Limb (tissue), 2 donors: ENCODE measurements around the gene ST3GAL5.

Source experiments
- DNase-seq, 2 donors: peaks; one replicate each; pipeline ENCODE4 v3.0.0-alpha.2; 2016; ENCODE audit errors: extremely low spot score in 2 of 2

The ST3GAL5 gene

DNA sequence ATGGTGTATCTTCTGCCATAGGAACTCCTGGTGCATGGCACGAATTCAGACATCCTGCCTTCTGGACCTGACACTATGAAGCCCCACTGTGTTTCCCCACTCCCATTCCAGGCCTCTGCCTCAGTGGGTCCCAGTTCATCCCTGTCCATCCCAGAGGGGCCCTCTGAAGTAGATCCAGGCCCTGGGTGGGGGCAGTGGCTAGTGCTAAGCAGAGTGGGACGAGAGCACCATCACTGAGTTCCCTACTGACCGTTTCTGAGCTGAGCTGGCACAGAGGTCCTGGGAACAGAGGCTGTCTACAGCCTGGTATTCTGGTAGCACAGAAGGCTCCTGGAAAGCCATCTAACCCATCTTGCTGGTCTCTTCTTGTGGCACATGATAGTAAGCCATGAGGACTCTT lies 81.0 kb downstream of the ST3GAL5 start:
- no peak for DNase-seq

DNA sequence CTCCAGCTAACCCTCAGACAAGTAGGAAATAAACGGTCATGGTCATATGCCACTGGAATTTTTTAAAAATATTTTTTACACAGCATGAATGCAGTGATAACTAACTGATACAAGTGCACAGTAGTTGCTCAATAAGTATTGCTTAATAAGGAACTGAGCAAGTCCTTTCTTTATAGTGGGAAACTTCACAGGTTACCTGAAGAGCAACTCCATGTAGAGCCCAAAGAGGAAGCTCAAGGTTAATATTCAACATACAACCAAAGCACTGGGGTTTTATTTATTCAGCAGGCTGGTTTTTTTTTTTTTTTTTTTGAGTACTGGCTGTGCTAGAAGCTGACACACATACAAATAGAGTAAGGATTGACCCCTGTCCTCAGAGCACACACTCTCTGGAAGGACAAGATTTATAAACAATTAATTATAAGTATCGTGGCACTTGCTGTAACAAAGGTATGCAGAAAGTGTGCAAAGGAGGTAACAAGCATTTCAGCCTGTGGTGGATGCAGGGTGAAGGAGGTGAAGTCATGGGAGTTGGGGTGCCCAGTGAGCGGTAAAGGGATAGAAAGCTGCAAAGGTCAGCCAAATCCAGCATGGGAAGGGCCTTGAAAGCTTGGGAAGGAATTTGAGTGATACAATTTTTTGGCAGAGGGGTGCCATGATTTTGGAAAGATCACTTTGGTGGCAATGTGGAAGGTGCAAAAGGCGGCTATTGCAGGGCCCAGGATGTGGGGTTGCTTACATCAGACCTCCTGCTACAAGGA lies 82.3 kb downstream of the ST3GAL5 start:
- DNase-seq, result no peak

DNA sequence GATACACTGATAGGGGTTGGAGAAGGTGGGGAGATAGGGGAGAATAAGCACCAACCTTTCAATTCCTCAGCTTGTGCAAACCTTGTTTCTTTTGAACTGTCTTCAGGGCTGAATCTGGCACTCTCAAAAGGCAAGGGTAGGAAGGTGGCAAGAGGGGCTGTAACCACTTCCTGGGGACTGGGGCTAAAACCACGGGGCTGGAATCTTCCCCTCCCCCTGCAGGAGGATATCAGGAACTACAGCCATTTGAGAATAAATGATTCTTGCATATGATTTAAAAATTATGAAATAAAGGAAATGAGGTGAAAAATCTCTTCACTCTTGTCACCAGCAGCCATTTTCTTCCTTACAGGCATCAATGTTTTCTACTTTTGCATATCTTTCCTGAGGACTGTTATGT lies 84.2 kb downstream of the ST3GAL5 start:
- DNase-seq, result no peak

DNA sequence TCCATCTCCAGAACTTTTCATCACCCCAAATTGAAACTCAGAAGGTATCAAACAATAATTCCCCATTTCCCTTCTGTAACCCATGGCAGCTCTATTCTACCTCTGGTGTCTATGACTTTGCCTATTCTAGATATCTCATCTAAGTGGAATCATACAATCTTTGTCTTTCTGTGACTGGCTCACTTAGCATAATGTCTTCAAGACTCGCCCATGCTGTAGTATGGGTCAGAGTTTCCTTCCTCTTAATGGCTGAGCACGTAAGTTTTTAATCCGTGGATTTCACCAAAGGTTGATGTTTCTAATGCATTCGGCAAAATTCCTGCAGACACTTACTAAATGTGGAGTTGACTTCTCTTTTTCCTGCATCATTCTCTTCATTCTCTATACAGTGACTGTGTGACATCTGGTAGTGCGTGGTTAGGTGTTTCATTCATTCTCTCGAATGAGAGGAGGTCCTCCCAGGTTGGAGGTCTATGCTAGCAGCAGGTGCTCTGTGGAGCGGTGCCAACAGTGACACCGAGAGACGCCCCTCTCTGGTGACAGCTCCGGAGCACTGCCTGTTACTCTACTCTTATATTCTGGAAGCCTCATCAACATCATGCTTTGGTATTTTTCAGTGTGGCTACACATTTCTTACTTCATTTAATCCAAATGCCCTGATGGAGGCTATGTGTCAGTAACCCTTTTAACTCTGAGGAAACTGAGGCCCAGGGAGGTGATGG lies 84.9 kb downstream of the ST3GAL5 start:
- no peak for DNase-seq

DNA sequence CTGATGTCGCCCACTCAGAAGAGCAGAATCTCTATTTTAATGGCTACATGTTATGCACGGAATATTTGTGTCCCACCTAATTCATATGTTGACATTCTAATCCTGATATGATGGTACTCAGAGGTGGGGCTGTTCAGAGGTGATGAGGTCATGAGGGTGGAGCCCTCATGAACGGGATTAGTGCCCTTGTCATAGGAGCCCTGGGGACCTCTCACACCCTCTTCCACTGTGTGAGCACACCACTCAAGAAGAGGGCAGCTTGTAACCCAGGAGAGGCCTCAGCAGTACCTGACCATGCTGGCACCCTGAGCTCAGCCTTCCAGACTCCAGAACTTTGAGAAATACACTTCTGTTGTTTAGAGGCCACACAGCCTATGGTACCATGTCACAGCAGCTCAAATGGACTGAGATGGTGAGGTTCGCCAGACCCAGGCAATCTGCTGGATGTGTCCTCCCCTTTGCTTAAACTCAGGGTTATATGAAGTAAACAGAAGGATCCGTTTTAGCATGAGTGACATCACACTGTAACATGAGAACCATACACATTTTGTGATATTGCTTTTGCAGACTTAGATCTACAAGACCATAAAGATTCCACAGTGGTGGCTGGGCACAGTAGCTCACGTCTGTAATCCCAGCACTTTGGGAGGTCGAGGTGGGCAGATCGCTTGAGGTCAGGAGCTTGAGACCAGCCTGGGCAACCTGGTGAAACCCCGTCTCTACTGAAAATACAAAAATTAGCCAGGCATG lies 86.3 kb downstream of the ST3GAL5 start:
- no peak for DNase-seq

DNA sequence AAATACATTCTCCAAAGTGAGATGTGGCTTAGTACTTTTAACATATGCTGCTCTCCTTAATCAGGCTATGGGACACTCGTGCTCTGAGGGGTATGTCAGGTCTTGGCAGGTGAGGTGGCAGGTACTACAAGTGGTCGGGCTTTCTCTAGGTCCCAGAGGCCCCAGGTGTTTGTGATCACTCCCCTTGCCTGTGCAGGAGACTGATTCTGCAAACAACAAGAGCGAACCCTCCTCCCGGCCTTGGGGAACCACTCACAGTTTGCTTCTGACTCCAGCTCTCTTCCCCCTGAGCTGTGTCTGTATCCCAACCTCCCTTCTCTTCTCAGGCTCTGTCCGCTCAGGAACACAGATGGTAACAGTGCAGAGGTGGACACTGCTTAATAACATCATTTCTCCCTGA lies 86.9 kb downstream of the ST3GAL5 start:
- DNase-seq, result no peak

DNA sequence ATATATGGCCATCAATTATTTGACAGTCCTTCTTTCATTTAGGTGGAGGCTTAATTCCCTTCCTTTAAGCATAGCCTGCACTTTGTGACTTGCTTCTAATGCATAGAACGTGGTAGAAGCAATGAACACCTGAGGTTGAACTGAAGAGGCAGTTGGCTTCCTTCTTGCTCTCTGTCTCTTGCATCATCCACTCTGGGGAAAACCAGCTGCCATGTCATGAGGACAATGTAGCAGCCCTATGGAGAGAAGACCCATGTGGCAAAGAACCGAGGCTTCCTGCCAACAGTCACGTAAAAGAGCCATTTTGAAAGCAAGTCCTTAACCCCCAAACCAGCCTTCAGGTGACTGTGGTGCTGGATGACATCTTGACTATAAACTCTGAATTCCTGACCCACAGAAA lies 88.2 kb downstream of the ST3GAL5 start:
- no peak for DNase-seq

DNA sequence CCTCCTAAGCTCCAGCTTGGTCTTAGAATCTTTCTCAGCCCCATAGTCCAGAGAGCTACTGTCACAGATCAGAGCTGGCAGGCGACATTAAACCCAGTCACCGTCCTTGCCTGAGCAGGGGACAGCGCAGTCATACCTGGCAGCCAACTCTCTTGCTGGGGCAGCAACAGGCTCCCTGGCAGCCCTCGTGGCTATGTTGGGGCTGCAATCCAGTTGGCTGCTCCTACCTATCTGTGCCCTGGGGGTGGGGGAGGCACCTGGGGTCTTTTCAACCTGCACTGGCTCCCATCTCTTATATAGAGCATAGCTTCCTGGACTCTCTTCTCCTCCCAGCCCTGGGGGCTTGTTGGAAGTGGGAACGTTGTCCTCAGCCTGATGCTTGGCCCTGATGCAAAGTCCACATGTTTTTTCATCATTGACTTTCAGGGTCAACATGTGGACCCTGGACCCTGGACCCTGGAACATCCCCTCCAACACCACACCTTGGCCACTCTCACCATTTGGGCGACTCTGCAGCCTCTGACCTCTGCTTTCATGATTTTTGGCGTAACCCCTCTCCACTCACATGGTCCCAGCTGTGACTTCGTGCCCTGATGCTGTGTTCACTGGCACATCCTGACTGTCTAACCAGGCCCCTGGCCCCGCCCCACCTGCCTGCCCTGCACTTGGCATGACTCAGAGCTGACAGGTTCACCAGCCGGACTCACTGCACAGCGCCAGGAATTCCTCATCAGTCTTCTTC lies 89.4 kb downstream of the ST3GAL5 start:
- DNase-seq, result peak in 1 of 2 donors; percentile 21

DNA sequence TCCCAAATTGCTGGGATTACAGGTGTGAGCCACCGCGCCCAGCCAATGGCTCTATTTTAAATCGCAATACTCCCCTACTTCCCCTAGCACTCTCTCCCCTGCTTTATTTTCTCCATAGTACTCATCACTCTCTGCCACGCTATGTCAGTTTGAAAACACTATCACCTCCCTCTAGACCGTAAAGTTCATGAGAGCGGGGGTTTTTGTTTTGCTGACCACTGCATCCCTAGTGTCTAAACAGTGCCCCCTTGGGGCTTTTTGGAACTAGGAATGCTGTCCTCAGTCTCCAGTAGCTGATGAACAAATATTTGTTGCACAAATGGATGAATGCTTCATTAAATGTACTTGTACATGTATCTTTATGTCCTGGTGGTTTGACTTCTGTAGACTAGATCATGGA lies 90.9 kb downstream of the ST3GAL5 start:
- no peak for DNase-seq

DNA sequence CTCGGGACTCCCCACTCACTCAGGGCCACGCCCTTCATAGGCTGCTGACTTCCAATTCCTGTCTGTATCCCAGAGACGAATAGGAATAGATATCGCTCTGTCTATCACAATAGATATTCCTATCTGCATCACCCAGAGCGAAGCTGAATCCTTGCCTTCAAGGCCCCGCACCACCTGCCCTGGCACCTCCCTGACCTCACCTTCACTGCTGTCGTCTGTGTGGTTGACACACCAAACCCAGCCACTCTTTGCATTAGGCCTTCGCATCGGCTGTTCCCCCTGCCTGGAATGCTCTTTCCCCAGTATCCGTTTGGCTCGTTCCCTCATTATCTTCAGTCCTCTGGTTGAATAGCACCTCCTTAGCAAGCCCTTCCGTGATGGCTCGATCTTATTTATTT lies 91.5 kb downstream of the ST3GAL5 start:
- DNase-seq, result no peak

DNA sequence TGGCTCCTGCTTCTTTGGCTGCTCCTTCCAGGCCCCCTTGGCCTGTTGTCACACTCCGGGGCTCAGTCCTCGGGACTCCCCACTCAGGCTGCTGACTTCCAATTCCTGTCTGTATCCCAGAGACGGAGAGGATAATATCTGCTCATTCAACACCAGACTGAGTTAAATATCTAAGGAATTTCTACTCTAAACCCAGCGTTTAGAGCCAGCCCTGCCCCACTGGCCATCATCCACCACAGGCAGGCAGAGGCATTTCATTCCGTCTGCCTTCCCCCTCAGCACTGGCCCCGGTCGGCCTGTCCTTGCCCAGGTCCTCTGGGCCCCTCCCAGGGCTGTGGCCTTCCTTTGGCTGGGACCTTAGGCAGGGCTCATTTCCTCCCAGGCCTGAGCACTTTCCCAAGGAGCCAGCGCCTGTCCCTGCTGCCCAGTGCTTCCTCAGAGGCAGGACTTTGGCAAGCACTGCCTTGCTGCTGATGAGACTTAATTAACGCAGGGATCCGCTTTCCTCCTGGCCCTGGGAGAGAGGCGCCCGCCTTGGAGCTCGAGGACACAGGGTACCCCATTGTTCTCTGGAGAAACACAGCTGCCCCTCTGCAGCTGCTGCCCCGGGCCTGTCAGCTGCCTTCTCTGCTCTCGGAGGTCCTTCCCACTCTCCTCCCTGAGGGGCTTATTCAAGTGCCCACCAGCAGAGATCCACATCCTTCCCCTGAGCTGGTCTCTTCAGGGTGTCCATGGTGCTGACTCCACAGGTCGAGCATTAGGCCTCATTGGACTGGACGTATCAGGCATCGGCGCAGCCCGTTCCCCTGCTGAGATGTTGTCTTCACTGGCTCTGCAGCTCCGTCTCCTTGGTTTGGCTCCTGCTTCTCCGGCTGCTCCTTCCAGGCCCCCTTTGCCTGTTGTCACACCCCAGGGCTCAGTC lies 92.2 kb downstream of the ST3GAL5 start:
- peak in 1 of 2 donors; percentile 62 for DNase-seq

DNA sequence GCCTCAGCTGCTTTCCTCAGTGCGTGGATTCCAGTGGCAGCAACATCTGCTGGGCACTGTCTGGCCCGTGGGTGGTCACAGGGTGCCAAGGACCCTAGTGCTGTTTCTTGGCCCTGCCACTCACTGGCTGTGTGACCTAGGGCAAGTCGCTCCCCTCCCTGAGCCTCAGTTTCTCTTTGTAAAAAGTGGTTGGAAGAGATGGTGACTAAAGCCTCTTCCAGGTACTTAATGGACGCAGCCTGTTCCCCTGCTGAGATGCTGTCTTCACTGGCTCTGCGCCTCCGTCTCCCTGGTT lies 92.8 kb downstream of the ST3GAL5 start:
- DNase-seq, result no peak

DNA sequence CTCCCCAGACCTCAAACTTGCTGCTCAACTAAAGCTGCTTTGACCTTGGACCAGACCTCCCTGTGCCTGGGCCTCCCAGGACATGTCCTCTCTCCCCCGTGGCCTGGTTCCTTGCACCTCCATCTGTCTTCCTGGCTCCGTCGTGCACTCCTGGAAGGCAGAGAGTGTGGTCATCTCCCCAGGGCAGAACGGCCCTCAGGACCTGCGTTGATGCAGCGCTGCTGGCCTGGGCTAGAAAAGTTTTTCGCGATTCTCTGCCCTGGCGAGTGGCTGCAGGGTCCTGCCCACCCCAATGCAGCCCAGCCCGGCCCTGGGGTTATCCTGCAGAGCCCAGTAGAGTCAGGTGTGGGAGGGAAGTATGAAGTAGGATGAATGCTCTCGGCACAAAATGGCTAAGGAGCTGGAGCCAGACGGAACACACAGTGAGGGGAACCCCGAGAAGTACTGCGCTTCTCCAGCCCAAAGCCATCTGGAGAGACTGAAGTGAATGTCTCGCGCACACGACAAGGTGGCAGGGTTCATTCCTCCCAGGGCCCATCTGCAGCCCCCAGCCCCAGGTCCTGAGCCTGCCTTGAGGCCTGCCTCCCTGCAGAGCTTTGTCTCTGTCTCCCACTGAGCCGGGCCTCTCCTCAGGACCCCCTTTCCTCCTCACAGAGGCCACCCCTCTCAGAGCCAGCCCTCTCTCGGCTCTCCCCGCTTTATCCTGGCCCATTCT lies 93.3 kb downstream of the ST3GAL5 start:
- no peak for DNase-seq

DNA sequence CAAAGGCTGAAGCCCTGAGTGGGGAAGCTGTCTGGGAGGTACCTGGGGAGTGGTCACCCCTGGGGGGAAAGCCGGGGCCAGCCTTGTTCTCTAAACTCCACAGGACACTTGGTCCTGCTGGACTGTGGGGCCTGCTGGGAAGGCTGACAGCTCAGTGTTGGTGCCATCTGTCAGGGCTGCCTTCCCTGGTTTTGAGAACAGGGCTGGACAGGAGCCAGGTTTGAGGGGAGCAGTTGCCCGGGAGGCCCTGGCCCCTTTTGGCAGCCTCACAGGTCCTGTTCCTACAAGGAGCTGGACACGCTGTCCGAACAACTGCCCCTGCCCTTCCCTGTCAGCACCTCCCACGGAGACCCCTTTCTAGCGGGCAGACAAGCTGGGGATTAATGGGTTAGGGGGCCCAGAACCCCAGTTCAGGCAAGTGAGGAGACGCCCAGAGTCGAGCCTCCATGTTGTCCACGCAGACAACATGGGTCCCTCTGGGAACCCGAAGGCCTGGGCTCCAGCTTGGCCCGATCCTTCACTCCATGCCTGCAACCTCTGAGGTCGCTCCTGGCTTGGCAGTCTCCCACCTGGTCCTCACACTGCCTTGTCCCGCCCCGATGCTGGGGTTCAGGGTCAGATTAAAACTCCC lies 94.2 kb downstream of the ST3GAL5 start:
- peak in 1 of 2 donors; percentile 71 for DNase-seq

DNA sequence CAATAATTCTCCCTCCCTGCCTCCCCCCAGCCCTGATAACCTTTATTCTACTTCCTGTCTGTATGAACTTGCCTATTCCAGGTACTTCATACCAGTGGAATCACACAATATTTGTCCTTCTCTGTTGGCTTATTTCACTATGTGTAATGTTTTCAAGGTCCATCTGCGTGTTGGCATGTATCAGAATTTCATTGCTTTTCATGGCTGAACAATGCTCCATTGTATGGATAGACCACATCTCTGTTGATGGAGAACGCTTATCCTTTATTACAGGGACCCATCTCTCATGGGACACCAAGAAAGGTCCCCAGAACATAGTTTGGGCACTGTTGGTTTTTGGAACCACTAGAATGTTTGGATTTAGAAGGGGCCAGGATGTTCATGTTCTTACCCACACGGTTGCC lies 94.8 kb downstream of the ST3GAL5 start:
- DNase-seq, result no peak

DNA sequence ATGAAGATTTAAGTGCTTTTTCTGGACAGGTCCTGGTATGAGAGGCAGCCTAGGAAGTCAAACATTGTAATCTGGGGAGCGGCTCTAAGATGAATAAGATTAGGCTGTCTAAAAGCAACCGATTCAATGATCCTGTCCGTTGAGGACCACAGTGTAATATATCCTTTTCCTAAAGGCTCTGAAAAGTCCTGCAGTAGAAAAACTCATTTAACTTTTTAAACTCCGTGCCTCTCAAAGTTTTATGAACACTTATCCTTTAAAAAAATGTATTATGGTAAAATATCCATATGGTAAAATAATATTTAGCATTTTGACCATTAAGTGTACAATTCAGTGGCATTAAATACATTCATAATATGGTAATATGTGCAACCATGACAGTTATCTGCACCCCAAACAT lies 95.2 kb downstream of the ST3GAL5 start:
- DNase-seq, result no peak

DNA sequence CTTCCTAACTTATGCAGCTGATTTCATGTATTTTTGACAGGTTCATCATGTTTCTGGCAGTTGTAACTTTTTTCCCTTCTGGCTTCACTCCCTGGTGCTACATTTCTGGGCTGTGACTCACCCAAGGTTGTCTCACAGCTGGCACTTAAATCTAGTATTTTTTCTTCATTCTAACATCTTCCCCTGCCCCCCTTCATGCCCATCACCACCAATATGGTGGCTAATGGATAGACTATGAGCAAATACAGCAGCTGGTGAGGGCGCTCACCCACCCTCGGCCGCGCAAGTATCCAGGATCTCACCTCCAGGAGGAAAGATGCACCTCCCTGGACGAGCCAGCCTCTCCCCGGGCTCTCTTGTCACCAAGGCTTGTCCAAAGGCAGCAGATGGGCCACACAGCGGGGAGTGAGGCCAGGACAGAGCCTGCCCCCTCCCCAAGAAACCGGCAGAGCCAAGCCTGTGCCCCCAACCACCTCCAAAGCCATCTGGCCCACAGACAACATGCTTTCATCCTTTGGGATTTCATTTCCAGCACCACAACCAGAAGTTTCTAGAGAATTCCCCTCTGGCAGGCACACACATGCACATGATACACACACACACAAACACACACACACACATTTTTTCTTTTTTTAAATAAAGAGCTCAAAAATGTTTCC lies 95.9 kb downstream of the ST3GAL5 start:
- peak in 1 of 2 donors; percentile 40 for DNase-seq

DNA sequence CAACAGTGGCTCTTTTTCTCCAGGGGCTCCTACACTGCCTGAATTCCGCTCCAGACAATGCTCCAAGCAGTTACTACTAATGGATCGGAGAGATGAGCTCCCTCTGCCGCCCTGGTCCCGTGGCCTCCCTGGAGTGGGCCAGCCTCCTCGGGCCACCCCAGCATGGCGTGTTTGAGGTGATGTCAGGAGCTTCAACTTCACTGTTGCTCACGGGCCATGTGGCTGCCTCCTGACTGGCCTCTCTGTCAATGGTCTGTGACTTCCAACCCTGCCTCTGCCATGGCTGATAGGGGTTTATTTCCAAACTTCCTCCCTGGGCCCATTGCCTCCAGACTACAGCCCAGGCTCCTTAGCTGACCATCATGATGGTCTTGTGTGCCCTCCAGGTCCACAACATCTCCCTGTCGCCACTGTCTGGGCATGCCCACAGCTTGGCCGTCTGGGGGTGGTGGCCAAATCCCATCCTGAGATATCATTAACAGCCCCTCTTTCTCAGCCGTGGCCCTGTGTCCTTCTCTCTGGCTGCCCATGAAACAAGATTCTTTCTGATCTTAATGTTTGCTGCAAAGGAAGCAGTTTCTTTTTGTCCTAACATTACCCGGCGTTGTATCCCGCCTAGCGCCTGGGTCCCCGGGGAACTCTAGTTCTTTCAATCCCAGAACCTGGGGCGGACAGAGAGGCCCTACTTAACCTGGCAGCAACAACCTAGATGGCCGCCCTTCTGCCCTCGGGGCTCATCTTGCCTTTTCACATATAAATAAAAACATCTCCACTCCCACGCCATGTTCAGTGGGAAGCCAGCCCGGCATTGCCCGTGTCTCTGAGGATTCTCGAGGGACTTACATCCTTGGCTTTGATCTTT lies 96.9 kb downstream of the ST3GAL5 start:
- DNase-seq, result no peak
